OCI-M1 (cell line): Measurements from ENCODE around the gene BORA.

Experiments used
- DNase-seq: peaks from one replicate; lab custom pipeline; 2025; lab: John Stamatoyannopoulos, UW

Gene BORA

GRCh38 chr13:72727417-72728289 lies at the start of gene BORA, which contains the start of gene MZT1:
TSS of gene BORA (plus strand) at chr13:72727923. CDS start at chr13:72728941, 1,018 bp downstream.
TSS of gene MZT1 (minus strand) at chr13:72727629. CDS start at chr13:72727602, 27 bp downstream.
- DNase-seq = peak; percentile 98

GRCh38 chr13:72678312-72678711 lies 49.4 kb upstream of the BORA start:
- DNase-seq = no peak

DNA sequence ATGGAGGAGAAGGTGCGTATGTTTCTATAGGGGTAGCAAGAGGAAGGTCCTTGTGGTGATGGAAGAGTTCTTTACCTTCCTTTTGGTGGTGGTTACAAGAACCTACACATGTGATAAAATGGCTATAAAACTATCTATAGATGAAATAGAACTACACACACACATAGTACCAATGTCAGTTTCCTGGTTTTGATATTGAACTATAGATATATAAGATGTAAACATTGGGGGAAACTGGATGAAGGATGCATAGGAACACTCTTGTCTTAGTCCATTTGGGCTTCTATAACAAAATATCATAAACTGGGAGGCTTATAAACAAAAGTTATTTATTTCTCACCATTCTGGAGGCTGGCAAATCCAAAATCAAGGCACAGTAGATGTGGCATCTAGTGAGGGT lies 47.4 kb upstream of the BORA start:
- DNase-seq = no peak

DNA sequence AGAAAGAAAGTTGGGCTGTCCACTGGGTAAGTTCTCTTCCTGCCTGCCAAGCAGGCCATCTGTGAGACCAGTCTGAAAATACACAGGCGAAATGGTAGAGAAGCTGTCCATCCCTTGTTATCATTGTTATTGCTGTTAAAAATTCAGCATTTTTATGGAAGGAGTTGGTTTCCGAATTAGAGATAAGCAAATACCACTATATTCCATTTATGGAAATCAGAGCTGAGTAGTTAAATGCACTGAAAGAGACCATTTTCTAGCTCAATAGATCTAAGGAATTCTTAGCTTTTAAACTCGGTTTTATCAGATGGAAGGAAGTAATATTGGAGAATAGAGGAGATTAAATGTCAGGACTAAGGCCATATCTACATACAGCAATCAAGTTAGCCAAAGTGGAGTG lies 41.0 kb upstream of the BORA start:
- DNase-seq = no peak

- no peak for DNase-seq
These were observed 38.5 kb upstream of the BORA start for GRCh38 chr13:72689181-72689696.

GRCh38 chr13:72692884-72693514 lies 34.7 kb upstream of the BORA start:
- DNase-seq = no peak

- DNase-seq = no peak
These were observed 33.9 kb upstream of the BORA start for GRCh38 chr13:72693832-72694231.

DNA sequence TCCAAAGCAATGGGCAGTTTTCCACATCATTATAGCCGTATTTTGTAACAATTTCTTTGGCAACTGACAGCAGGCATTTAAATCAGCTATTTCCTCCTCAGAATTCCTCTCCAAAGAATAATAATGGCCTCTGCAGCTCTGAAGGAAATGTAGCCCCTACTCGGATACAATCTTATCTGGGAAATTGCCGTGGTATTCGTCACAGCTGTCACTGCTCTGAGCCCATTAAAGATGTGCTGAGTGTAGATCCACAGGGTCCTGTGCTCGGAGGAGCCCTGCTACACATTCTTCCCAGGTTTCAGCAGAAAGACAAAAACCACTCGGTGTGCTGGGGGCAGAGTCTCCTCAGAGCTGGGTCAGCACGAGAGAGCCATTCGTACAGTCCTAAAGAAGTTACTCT lies 33.4 kb upstream of the BORA start:
- DNase-seq = no peak

- peak; percentile 46 for DNase-seq
These were observed 31.1 kb upstream of the BORA start for GRCh38 chr13:72696579-72696978.

DNA sequence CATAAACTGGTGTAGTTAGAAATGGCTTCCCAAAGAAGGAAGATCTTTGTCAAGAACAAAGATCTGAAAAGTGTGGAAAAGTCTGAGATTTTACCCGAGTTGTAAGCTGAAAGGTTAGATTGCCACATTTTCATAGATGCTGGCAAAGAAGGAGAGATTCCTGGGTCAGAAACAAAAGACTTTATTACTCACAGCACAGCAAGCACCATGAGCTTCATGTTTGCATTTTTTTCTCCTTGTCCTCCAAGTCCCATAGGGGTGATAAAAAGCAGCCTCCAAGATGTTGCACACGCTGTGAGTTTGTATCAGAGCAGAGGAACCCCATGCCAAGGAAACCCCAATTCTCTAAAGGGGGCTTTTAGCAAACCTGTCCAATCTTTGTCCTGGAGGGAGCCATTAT lies 29.6 kb upstream of the BORA start:
- no peak for DNase-seq

DNA sequence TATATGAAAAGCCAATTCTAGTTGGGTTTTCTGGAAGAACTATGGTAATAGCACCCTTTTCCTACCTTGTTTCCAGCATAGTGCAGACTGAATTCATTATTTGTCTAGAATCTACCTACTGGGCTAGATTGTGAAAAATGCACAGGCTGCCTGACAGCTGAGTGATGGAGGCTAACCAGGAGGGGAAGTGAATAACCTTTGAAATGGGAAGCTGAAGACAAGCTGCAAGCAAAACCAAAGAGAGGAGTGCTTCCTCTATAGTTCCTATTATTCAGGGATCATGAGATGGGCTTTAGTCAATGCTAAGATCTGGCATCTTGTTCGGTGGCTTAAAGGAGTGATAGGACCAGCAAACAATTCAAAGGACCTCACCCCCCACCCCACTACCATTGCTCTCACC lies 27.2 kb upstream of the BORA start:
- no peak for DNase-seq

GRCh38 chr13:72716776-72717175 lies 10.9 kb upstream of the BORA start:
- no peak for DNase-seq

DNA sequence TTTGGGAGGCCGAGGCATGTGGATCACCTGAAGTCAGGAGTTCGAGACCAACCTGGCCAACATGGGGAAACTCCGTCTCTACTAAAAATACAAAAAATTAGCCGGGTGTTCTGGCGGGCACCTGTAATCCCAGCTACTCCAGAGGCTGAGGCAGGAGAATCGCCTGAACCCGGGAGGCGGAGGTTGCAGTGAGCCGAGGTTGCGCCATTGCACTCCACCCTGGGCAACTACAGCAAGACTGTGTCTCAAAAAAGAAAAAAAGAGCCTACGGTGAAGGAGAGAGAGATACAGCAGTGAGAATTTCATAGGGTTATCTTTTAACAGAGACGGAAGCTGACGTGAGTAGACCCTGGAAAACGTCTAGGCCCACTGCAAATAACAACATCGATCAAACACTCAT lies 1.5 kb upstream of the BORA start:
- peak; percentile 31 for DNase-seq

- peak; percentile 70 for DNase-seq
These were observed 852 bp upstream of the BORA start for GRCh38 chr13:72726726-72727416.

DNA sequence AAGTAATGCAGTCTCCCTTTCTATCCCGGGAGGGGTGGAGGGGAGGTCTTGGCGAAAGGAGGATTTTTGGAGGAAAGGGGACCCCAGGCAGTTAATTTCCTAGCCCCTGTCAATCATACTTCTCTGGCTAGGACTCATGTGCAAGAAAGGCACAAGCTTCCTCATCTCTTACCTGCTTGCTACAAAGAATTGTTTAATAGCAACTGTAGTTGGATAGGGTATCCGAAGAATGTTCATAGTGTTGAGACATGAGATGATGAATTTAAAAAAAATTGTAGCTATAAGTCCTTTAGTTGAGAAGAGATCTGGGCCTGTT lies 525 bp downstream of the BORA start:
- peak; percentile 44 for DNase-seq

GRCh38 chr13:72737033-72737432 lies 9.3 kb downstream of the BORA start:
- no peak for DNase-seq

DNA sequence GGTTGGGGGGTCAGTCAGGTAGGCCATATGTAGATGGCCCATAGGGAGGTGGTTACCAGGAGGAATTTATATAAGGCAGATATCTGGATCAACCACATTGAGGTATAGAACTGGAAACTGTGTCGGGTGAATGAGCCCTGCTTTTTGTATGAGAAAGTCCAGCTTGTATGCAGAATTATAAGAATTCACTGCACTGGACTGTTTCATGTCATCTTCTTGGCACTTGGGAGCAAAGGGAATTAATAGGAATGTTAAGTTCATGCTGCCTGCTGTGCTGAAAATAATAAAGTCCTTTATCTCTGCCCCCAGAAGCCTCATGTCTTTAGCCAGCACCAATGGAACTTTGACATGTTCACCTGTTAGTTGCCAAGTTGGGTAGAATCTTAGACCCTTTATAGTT lies 12.3 kb downstream of the BORA start:
- no peak for DNase-seq

- DNase-seq = no peak
These were observed 17.5 kb downstream of the BORA start for GRCh38 chr13:72745260-72745659.

- no peak for DNase-seq
These were observed 23.5 kb downstream of the BORA start for GRCh38 chr13:72751220-72751619.

- no peak for DNase-seq
These were observed 26.4 kb downstream of the BORA start for GRCh38 chr13:72754111-72754510.

- DNase-seq = no peak
These were observed 30.2 kb downstream of the BORA start for GRCh38 chr13:72757792-72758535.

- DNase-seq = no peak
These were observed 32.5 kb downstream of the BORA start for GRCh38 chr13:72760189-72760588.
